Measurements from ENCODE around the gene PCMT1. TPM values are rescaled to one million over a fixed set of nuclear protein-coding genes. Genes with fewer than 3 reads are reported as not detected.

The PCMT1 gene
- total and polyA plus RNA-seq, 10 of the 15 experiments (the other 5 are each of a cell fraction or from before 2014, with no cell fraction given) = 48.5 to 126 (median 81.2) TPM

DNA sequence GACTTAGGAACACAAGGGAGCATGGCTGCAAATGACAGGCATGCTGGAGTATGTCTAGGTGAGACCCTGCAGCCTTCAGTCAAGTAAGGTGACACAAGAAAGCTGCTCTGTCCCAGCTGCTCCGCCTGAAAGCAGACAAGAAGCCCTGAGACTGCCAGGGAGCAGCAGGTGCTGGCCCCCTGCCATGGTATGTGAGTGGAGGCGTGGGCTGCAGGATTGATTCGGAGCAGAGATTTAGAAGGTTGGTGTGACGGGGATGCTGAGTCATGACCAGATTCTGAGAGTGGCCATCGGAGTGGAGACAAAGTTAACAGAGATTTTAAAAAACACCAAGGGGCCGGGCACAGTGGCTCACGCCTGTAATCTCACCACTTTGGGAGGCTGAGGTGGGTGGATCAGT, 96.8 kb downstream of the PCMT1 start:
- Histone ChIP-seq H3K27me3 (replicated peaks in 1 of 2; ENCODE audit: control insufficient read depth in 2 of 2, insufficient read depth in 2 of 2, low read length in 1 of 2) (peaks cover 0 to 1% of the 10 kb centered on the region in 2 experiments; a peak in 3 of 4 replicates), H3K27ac (ENCODE audit: control insufficient read depth, insufficient read depth) (no peak overlapping the region), H2AFZ (ENCODE audit: control insufficient read depth, low read depth, low read length) (no peak overlapping the region), H3K4me1 (ENCODE audit: control insufficient read depth, insufficient read depth, low read length) (no peaks in the 10 kb centered on the region), H3K9ac (ENCODE audit: control insufficient read depth, insufficient read depth, low read length) (no peak overlapping the region), H4K20me1 (ENCODE audit: control insufficient read depth, insufficient read depth) (no peaks in the 10 kb centered on the region), H3K9me3 (replicated peaks; ENCODE audit: control insufficient read depth, insufficient read depth, low read length) (no peaks in the 10 kb centered on the region), H3K79me2 (ENCODE audit: control insufficient read depth, insufficient read depth, low read length) (no peaks in the 10 kb centered on the region), H3K4me3 (no peak overlapping the region), H3K4me2 (ENCODE audit: control insufficient read depth, insufficient read depth) (no peak overlapping the region), H3K36me3 (ENCODE audit: control insufficient read depth in 2 of 2, insufficient read depth in 2 of 2, low read length in 1 of 2) (no peaks in the 10 kb centered on the region)
- no peak for TF ChIP-seq STAT1 (conservative IDR thresholded peaks at IDR 0.05)
- TF ChIP-seq BRCA1 (IDR thresholded peaks at IDR 0.05; ENCODE audit: low read depth, low read length) = no peak
- no peak for TF ChIP-seq ESRRA (IDR thresholded peaks at IDR 0.05; ENCODE audit: low read length)
- TF ChIP-seq NR2C2 (IDR thresholded peaks at IDR 0.05; ENCODE audit: borderline replicate concordance, control insufficient read depth, insufficient read length, low read depth) = no peak
- TF ChIP-seq ZNF384 (IDR thresholded peaks at IDR 0.05; ENCODE audit: borderline replicate concordance, low read depth, low read length) = no peak
- no peak for TF ChIP-seq NFYB (IDR thresholded peaks at IDR 0.05; ENCODE audit: insufficient read depth, low read depth, low read length)
- no peak for TF ChIP-seq ATF7 (IDR thresholded peaks at IDR 0.05; ENCODE audit: low read depth)
- BruUV-seq (replicated peaks) = no TSS peak
- POLR2A ChIA-PET = interaction anchor here (0.6 kb wide), 1 partner anchor 955 kb away, joined by 3 read pairs; no protein-coding TSS in a partner anchor
- SMC1A ChIA-PET (ENCODE audit: uncharacterized antibody, unreplicated experiment) = interaction anchor here (1.1 kb wide), 1 partner anchor 11 kb away, joined by 3 read pairs; no protein-coding TSS in a partner anchor
- FAIRE-seq (no peak), DNase-seq (ENCODE audit: low read depth, low spot score) (no peak), ATAC-seq (no peak)
- CTCF ChIA-PET = interaction anchor here (2.8 kb wide), 1 partner anchor 11 kb away, joined by 18 read pairs; no protein-coding TSS in a partner anchor
- WGBS (ENCODE audit: insufficient coverage, insufficient replicate concordance, low lambda C conversion rate, missing lambda C conversion rate) = 46% methylated on average over 7 of the region's 7 CpGs
- in situ Hi-C loops (cut with MboI) (loop anchor here (10.0 kb wide), 1 partner anchor 168 kb away; no protein-coding TSS in a partner anchor), intact Hi-C loops (cut with micrococcal nuclease; ENCODE audit: unreplicated experiment) (no loop called here)
- RAD21 ChIA-PET (ENCODE audit: unreplicated experiment) = interaction anchor here (1.0 to 1.2 kb wide), 2 partner anchors 14 to 76 kb away, joined by 3 read pairs; no protein-coding TSS in a partner anchor

DNA sequence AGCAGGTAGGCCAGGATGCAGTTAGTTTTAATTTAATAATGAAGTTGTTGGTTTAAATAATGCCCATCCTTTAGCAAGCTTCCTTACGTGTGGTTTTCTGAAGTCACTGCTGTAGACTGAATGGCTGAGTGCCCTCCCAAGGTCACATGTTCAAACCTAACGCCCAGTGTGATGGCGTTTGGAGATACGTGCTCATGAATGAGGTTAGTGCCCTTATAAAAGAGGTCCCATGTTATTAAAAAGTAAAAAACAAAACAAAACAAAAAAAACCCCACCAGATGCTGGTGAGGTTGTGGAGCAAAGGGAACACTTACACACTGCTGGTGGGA, 98.4 kb downstream of the PCMT1 start:
- WGBS (ENCODE audit: insufficient coverage, insufficient replicate concordance, low lambda C conversion rate, missing lambda C conversion rate) = 54% methylated on average over 4 of the region's 4 CpGs
- TF ChIP-seq SUPT20H (IDR thresholded peaks at IDR 0.05; ENCODE audit: borderline replicate concordance, control insufficient read depth, low read depth, low read length) (no peak), EGR1 (IDR thresholded peaks at IDR 0.05; ENCODE audit: borderline replicate concordance in 1 of 2, low read depth in 2 of 2, low read length in 2 of 2) (no peak), IRF4 (IDR thresholded peaks at IDR 0.05; ENCODE audit: low read depth, low read length) (no peak), CHD2 (IDR thresholded peaks at IDR 0.05; ENCODE audit: borderline replicate concordance, low read depth, low read length) (no peak), ETV6 (conservative IDR thresholded peaks at IDR 0.05 in 1 of 2, IDR thresholded peaks at IDR 0.05 in 1 of 2; ENCODE audit: borderline replicate concordance in 1 of 2, low read depth in 1 of 2) (no peak)
- TF ChIP-seq, protein P1, sequence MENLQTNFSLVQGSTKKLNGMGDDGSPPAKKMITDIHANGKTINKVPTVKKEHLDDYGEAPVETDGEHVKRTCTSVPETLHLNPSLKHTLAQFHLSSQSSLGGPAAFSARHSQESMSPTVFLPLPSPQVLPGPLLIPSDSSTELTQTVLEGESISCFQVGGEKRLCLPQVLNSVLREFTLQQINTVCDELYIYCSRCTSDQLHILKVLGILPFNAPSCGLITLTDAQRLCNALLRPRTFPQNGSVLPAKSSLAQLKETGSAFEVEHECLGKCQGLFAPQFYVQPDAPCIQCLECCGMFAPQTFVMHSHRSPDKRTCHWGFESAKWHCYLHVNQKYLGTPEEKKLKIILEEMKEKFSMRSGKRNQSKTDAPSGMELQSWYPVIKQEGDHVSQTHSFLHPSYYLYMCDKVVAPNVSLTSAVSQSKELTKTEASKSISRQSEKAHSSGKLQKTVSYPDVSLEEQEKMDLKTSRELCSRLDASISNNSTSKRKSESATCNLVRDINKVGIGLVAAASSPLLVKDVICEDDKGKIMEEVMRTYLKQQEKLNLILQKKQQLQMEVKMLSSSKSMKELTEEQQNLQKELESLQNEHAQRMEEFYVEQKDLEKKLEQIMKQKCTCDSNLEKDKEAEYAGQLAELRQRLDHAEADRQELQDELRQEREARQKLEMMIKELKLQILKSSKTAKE (IDR thresholded peaks at IDR 0.05; ENCODE audit: low read depth, poor library complexity, severe bottlenecking) = no peak
- TF ChIP-seq, protein P2, sequence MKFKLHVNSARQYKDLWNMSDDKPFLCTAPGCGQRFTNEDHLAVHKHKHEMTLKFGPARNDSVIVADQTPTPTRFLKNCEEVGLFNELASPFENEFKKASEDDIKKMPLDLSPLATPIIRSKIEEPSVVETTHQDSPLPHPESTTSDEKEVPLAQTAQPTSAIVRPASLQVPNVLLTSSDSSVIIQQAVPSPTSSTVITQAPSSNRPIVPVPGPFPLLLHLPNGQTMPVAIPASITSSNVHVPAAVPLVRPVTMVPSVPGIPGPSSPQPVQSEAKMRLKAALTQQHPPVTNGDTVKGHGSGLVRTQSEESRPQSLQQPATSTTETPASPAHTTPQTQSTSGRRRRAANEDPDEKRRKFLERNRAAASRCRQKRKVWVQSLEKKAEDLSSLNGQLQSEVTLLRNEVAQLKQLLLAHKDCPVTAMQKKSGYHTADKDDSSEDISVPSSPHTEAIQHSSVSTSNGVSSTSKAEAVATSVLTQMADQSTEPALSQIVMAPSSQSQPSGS (IDR thresholded peaks at IDR 0.05; ENCODE audit: low read length) = no peak

More for the DNA sequence above, 98.4 kb downstream of the PCMT1 start:
- no TSS peak for BruUV-seq (replicated peaks)
- Histone ChIP-seq H3K27ac (ENCODE audit: control insufficient read depth, insufficient read depth) (no peak overlapping the region), H3K4me1 (ENCODE audit: control insufficient read depth, insufficient read depth, low read length) (peaks cover 7% of the 10 kb centered on the region), H3K79me2 (ENCODE audit: control insufficient read depth, insufficient read depth, low read length) (no peaks in the 10 kb centered on the region), H2AFZ (ENCODE audit: control insufficient read depth, low read depth, low read length) (no peak overlapping the region), H3K9me3 (replicated peaks; ENCODE audit: control insufficient read depth, insufficient read depth, low read length) (no peaks in the 10 kb centered on the region), H3K9ac (ENCODE audit: control insufficient read depth, insufficient read depth, low read length) (no peak overlapping the region), H3K4me3 (no peak overlapping the region), H3K36me3 (ENCODE audit: control insufficient read depth in 2 of 2, insufficient read depth in 2 of 2, low read length in 1 of 2) (no peaks in the 10 kb centered on the region), H3K4me2 (ENCODE audit: control insufficient read depth, insufficient read depth) (no peak overlapping the region), H4K20me1 (ENCODE audit: control insufficient read depth, insufficient read depth) (no peaks in the 10 kb centered on the region), H3K27me3 (replicated peaks in 1 of 2; ENCODE audit: control insufficient read depth in 2 of 2, insufficient read depth in 2 of 2, low read length in 1 of 2) (peaks cover 0 to 1% of the 10 kb centered on the region in 2 experiments; a peak in 3 of 4 replicates)
- in situ Hi-C loops (cut with MboI) = loop anchor here (10.0 kb wide), 1 partner anchor 167 kb away; no protein-coding TSS in a partner anchor
- ATAC-seq (no peak), FAIRE-seq (no peak), DNase-seq (ENCODE audit: low read depth, low spot score) (no peak)
- ChIA-PET RAD21 (ENCODE audit: unreplicated experiment) (no interaction called here), POLR2A (no interaction called here), CTCF (interaction anchor here (2.8 kb wide), 1 partner anchor 12 kb away, joined by 18 read pairs; no protein-coding TSS in a partner anchor), SMC1A (ENCODE audit: uncharacterized antibody, unreplicated experiment) (no interaction called here)
- intact Hi-C loops (cut with micrococcal nuclease; ENCODE audit: unreplicated experiment) = no loop called here
